ENCODE results near the gene IFT172. TPM values are rescaled to one million over a fixed set of nuclear protein-coding genes. Genes with fewer than 3 reads are reported as not detected.

The IFT172 gene
- total RNA-seq, 4 donors from 2014 or later = 7.6 to 19.6 (median 13.5) TPM

GRCh38 chr2:27408601-27409320 is 80.8 kb downstream of the IFT172 start:
- intact Hi-C loops (cut with DNase I) = no loop called here
- H3K9me3 ChIP-seq = no peaks in the 10 kb centered on the region
- TF ChIP-seq POLR2A (IDR thresholded peaks at IDR 0.05) = no peak
- TF ChIP-seq, protein P1, sequence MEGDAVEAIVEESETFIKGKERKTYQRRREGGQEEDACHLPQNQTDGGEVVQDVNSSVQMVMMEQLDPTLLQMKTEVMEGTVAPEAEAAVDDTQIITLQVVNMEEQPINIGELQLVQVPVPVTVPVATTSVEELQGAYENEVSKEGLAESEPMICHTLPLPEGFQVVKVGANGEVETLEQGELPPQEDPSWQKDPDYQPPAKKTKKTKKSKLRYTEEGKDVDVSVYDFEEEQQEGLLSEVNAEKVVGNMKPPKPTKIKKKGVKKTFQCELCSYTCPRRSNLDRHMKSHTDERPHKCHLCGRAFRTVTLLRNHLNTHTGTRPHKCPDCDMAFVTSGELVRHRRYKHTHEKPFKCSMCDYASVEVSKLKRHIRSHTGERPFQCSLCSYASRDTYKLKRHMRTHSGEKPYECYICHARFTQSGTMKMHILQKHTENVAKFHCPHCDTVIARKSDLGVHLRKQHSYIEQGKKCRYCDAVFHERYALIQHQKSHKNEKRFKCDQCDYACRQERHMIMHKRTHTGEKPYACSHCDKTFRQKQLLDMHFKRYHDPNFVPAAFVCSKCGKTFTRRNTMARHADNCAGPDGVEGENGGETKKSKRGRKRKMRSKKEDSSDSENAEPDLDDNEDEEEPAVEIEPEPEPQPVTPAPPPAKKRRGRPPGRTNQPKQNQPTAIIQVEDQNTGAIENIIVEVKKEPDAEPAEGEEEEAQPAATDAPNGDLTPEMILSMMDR (IDR thresholded peaks at IDR 0.05) = no peak
- peak overlapping the region; percentile 88 to 94 (median 90) for H3K27ac ChIP-seq
- peaks cover 12 to 42% (median 20%) of the 10 kb centered on the region in 3 donors for H3K4me1 ChIP-seq
- WGBS, 2 donors = 1 to 2% methylated on average over 13 to 14 of the region's 33 CpGs
- peak overlapping the region; percentile 92 to 96 (median 96) for H3K4me3 ChIP-seq
- peaks cover 0 to 28% (median 0%) of the 10 kb centered on the region in 3 donors for H3K36me3 ChIP-seq
- H3K27me3 ChIP-seq = no peaks in the 10 kb centered on the region
- DNase-seq = no peak

DNA sequence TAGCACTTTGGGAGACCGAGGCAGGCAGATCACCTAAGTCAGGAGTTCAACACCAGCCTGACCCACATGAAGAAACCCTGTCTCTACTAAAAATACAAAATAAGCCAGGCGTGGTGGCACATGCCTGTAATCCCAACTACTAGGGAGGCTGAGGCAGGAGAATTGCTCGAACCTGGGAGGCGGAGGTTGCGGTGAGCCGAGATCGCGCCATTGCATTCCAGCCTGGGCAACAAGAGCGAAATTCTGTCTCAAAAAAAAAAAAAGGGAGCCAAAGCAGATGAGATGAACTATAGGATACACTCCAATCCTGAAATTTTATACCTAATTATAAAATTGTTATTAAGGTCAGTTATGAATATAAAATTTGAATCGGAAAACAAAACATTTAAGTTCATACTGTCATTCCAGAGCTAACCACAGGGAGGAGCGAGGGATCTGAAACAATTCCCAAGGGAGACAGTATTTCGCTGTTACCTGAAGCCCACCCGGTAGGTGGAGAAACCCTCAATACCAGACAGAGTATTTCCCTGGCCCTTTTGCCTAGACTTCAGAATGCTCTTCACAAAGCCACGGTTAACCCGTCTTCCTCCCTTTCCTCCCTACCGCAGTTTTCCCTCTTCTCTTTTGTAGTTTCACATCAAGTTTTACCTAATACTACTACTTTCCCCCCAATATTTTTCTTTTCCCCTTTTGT is 81.6 kb downstream of the IFT172 start:
- peak overlapping the region in 3 of 4 donors; percentile 88 to 94 (median 91) for H3K27ac ChIP-seq
- H3K9me3 ChIP-seq = no peaks in the 10 kb centered on the region
- 44 to 47% methylated on average over 16 of the region's 16 CpGs for WGBS, 2 donors
- peaks cover 12 to 42% (median 20%) of the 10 kb centered on the region in 3 donors for H3K4me1 ChIP-seq
- H3K4me3 ChIP-seq = peak overlapping the region; percentile 92 to 96 (median 96)
- H3K27me3 ChIP-seq = no peaks in the 10 kb centered on the region
- no peak for DNase-seq
- intact Hi-C loops (cut with DNase I) = no loop called here
- TF ChIP-seq POLR2A (IDR thresholded peaks at IDR 0.05) = no peak
- TF ChIP-seq, protein P1 (IDR thresholded peaks at IDR 0.05) = peak in 5 of 6 experiments; percentile 48 to 69 (median 57)
- H3K36me3 ChIP-seq = peaks cover 0 to 35% (median 0%) of the 10 kb centered on the region in 3 donors

GRCh38 chr2:27400348-27401135 is 89.0 kb downstream of the IFT172 start:
- Histone ChIP-seq H3K4me1 (no peaks in the 10 kb centered on the region), H3K36me3 (peaks cover 0 to 30% (median 0%) of the 10 kb centered on the region in 3 donors), H3K27ac (no peak overlapping the region), H3K4me3 (no peak overlapping the region), H3K9me3 (no peaks in the 10 kb centered on the region), H3K27me3 (no peaks in the 10 kb centered on the region)
- no peak for DNase-seq
- intact Hi-C loops (cut with DNase I) = no loop called here
- WGBS, 2 donors = 93 to 100% methylated on average over 2 of the region's 2 CpGs
- TF ChIP-seq POLR2A (IDR thresholded peaks at IDR 0.05) = no peak
- TF ChIP-seq, protein P1 (IDR thresholded peaks at IDR 0.05) = no peak

- 90 to 96% methylated on average over 5 of the region's 5 CpGs for WGBS, 2 donors
- Histone ChIP-seq H3K4me3 (no peak overlapping the region), H3K27me3 (no peaks in the 10 kb centered on the region), H3K27ac (no peak overlapping the region), H3K9me3 (no peaks in the 10 kb centered on the region), H3K36me3 (peaks cover 0 to 15% (median 0%) of the 10 kb centered on the region in 3 donors), H3K4me1 (no peaks in the 10 kb centered on the region)
- intact Hi-C loops (cut with DNase I) = no loop called here
- TF ChIP-seq, protein P1 (IDR thresholded peaks at IDR 0.05) = no peak
- TF ChIP-seq POLR2A (IDR thresholded peaks at IDR 0.05) = no peak
- no peak for DNase-seq
Measured at GRCh38 chr2:27398962-27399361, 90.6 kb downstream of the IFT172 start.

Small RNA genes lying within 50 kb of the gene (small RNA-seq; reads per million reads assigned to genes)
- 0 reads per million in 4 donors for gene RNU6-986P

Other genes starting within 250 kb of the IFT172 start
- under 1 TPM in 2 of 4 donors, not detected in 2; 0.18 to 0.19 TPM for gene SLC30A3, start 226.7 kb downstream of the IFT172 start, total RNA-seq
- gene DNAJC5G, start 214.3 kb downstream of the IFT172 start, total RNA-seq = under 1 TPM in 1 of 4 donors, not detected in 3; 0.38 TPM
- not detected for gene TRIM54, start 207.3 kb downstream of the IFT172 start, total RNA-seq
- 1 to 10 TPM in 1 of 4 donors, not detected in 3; 1.1 TPM for gene UCN, start 181.3 kb downstream of the IFT172 start, total RNA-seq
- 10 to 100 TPM; 39.3 to 66.1 (median 48.1) TPM for gene MPV17, start 166.6 kb downstream of the IFT172 start, total RNA-seq
- gene GTF3C2, start 133.0 kb downstream of the IFT172 start, total RNA-seq = 10 to 100 TPM; 37.2 to 59.7 (median 52.3) TPM
- 10 to 100 TPM; 30.4 to 44.3 (median 38.3) TPM for gene EIF2B4, start 119.4 kb downstream of the IFT172 start, total RNA-seq
- 100 to 1,000 TPM in 1 of 4 donors, 10 to 100 TPM in 3; 53.5 to 106 (median 75.8) TPM for gene SNX17, start 119.1 kb downstream of the IFT172 start, total RNA-seq
- 10 to 100 TPM in 3 of 4 donors, 1 to 10 TPM in 1; 6.4 to 15.6 (median 12.8) TPM for gene ZNF513, start 109.0 kb downstream of the IFT172 start, total RNA-seq
- 10 to 100 TPM; 51.9 to 77.1 (median 67.4) TPM for gene PPM1G, start 80.2 kb downstream of the IFT172 start, total RNA-seq
- gene NRBP1, start 61.1 kb downstream of the IFT172 start, total RNA-seq = 10 to 100 TPM; 66.6 to 89.6 (median 81.5) TPM
- 10 to 100 TPM in 3 of 4 donors, 1 to 10 TPM in 1; 9.8 to 29.3 (median 19.1) TPM for gene KRTCAP3, start 47.4 kb downstream of the IFT172 start, total RNA-seq
- 10 to 100 TPM in 2 of 4 donors, 1 to 10 TPM in 2; 4.6 to 28.2 (median 11.3) TPM for gene FNDC4, start 5.5 kb upstream of the IFT172 start, total RNA-seq
- gene GCKR, start 7.1 kb upstream of the IFT172 start, total RNA-seq = 1 to 10 TPM in 1 of 4 donors, under 1 TPM in 3; 0.21 to 1.9 (median 0.41) TPM
- gene ZNF512, start 93.3 kb upstream of the IFT172 start, total RNA-seq = 10 to 100 TPM in 3 of 4 donors, 1 to 10 TPM in 1; 7.1 to 18.9 (median 15.7) TPM
- gene CCDC121, start 139.3 kb upstream of the IFT172 start, total RNA-seq = 1 to 10 TPM in 2 of 4 donors, under 1 TPM in 2; 0.44 to 3.1 (median 1.4) TPM
- 10 to 100 TPM; 17.3 to 36.4 (median 31.6) TPM for gene GPN1, start 139.3 kb upstream of the IFT172 start, total RNA-seq
- gene SUPT7L, start 173.9 kb upstream of the IFT172 start, total RNA-seq = 10 to 100 TPM; 10.5 to 25.4 (median 14.2) TPM
- 10 to 100 TPM; 15.4 to 27.0 (median 24.1) TPM for gene SLC4A1AP, start 174.1 kb upstream of the IFT172 start, total RNA-seq